HG02973 (cell line): ENCODE results near the gene SYNDIG1.

Source experiments
- ATAC-seq: cut with Tn5 transposase; IDR thresholded peaks from one replicate; pipeline ENCODE4 v1.9.1; 2021; ENCODE audit warnings: moderate library complexity; ENCODE audit not compliant: unreplicated experiment

SYNDIG1 gene

DNA sequence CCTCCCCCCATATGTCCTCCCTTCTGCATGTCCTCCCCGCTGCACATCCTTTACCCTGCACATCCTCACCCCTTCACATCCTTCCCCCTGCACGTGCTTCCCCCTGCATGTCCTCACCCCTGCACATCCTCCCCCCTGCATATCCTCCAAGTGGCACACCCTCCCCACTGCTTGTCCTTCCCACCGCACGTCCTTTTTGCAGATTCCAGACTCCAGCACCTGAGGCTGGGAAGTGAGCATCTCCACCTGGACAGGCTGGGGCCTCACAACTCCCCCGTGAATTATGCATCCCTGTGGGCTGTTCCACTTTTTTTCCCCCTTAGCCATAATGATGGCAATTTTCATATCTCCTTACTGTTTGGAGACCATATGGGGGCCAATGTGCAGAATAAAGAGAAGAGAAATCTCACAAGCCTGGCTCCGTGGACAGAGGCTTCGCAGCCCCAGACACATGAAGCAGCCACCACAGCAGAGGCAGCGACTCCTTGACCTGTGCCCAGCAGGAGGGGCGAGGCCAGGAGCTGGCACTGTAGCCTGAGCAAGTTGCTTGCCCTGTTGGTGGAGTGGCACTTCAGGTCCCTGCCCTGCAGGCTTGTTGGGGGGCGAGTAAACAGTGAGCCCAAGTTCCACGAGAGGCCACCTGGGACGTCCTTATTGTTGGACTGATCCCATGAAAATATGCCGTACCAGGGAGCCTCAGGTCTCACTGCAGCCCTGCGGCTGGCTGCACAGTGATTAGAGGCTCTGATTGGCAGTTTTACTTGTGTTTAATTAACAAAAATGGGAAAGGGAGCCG is 113.1 kb downstream of the SYNDIG1 start:
- ATAC-seq: no peak

GRCh38 chr20:24583169-24583792 is 113.9 kb downstream of the SYNDIG1 start:
- no peak for ATAC-seq

DNA sequence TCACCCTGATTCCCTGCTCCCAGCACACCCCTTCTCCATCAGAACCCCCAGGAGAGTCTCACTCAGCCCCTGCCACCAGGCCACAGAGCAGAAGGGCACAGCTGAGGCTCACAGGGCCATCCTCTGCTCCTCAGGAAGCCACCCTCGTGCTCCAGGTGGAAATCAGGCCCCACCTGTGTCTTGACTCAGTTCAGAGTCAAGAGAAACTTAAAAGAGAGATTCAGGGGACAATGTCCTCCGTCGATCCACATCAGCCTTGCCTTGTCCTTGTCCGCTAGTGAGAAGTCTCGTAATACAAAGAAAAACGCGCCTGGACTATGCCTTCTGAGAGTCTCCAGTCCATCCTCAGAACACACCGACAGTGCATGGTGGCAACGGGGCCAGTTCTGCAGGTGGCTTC is 114.6 kb downstream of the SYNDIG1 start:
- no peak for ATAC-seq

- no peak for ATAC-seq
Observed at GRCh38 chr20:24584538-24585356, 115.3 kb downstream of the SYNDIG1 start.

- ATAC-seq: no peak
Observed at GRCh38 chr20:24585796-24586522, 116.5 kb downstream of the SYNDIG1 start.

- no peak for ATAC-seq
Observed at GRCh38 chr20:24586523-24586840, 117.1 kb downstream of the SYNDIG1 start.

DNA sequence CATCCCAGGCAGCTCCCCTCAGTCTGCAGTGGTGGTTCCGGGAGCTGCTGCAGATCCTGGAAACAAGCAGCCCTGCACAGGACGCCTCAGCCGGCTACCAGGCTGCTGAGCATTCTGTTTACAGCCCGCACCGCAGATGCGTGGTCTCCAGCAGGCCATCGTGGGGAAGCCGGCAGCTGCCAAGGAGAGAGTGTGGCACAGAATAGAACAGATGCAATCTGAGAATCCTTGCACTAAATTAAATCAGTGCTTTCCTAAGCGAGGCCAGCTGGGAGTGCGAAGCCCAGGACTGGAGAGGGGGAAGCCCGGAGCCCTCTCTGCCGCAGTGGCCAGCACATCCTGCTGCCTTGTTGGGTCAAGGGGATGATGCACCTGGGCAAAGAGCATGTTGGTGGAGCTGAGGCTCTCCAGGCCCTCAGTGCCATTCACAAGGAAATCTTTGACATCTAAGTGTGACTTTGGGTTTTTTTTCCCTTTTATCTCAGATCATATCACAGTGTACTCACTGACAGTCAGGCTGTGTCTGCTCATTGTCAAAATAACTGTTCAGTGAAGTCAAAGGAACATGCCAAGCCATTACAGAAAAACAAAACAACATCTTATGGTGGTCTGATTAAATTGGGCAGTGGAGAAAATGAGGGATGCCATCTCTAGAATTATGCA is 118.1 kb downstream of the SYNDIG1 start:
- ATAC-seq: no peak

- no peak for ATAC-seq
Observed at GRCh38 chr20:24588047-24588635, 118.7 kb downstream of the SYNDIG1 start.

DNA sequence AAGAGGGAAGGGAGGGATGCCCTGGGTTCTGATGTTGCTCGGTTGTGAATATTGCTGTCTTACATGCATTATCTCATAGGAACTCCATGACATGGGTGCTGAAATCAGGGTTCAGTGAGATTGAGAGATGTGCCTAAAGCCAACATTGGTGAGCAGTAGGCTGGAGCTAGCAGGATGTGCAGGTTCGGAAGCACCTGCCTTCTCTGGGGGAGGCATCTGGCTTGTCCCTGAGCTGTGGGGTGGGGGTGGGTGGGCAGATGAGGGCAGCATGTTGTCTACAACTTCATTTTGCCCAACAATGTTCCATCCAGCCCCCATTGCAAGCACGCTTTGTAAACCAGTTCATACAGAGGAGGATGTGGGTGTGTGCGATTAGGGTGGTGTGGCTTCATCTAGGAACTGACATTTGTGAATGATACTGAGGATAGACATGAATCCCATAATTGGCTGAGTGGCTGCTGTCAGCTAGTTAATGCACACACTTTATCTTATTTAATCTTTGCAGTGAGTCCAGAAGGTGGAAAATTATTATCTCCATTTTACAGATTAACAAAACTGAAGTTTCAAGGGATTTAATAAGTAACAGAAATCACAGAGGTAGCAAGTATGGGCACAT is 119.4 kb downstream of the SYNDIG1 start:
- no peak for ATAC-seq

GRCh38 chr20:24589381-24589780 is 120.0 kb downstream of the SYNDIG1 start:
- no peak for ATAC-seq

DNA sequence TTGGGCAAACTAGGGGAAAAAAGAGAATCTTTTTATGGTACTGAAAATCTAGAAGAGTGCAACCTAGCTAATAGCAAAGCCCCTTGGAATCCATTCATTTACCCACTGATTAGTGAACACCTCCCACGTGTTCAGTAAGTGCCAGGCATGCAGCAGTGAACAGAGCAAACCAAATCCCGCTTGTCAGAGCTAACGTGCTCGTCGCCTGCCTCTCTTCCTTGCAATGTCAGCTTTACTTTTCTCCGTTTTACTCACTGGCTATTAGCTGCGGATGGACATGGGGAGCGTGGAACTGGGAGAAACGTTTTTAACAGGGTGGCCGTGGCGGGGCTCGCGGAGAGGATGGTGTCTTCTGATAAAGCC is 120.4 kb downstream of the SYNDIG1 start:
- ATAC-seq: no peak

- ATAC-seq: no peak
Observed at GRCh38 chr20:24590178-24590982, 121.0 kb downstream of the SYNDIG1 start.

DNA sequence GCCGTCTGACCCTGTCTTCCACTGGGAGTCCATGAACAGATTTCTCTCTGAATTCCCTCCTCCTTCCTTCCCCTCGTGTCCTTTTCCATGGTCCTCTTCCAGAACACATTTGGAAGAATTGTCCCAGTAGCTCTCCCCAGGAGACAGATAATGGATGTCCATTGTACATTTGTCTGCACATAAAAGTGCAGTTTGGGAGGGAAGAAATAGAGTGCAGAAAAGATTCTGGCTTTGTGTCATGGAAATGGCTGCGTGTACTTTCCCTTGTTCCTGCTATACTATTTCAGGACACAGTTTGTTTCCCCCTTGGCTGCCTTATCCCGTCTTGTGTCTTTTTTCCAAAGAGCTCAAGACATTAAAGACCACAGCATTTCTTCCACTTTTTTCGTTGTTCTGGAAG is 127.6 kb downstream of the SYNDIG1 start:
- ATAC-seq: no peak

- no peak for ATAC-seq
Observed at GRCh38 chr20:24598346-24598745, 128.9 kb downstream of the SYNDIG1 start.

- no peak for ATAC-seq
Observed at GRCh38 chr20:24598996-24599395, 129.6 kb downstream of the SYNDIG1 start.

- no peak for ATAC-seq
Observed at GRCh38 chr20:24600012-24600411, 130.6 kb downstream of the SYNDIG1 start.

- no peak for ATAC-seq
Observed at GRCh38 chr20:24603454-24603853, 134.0 kb downstream of the SYNDIG1 start.

DNA sequence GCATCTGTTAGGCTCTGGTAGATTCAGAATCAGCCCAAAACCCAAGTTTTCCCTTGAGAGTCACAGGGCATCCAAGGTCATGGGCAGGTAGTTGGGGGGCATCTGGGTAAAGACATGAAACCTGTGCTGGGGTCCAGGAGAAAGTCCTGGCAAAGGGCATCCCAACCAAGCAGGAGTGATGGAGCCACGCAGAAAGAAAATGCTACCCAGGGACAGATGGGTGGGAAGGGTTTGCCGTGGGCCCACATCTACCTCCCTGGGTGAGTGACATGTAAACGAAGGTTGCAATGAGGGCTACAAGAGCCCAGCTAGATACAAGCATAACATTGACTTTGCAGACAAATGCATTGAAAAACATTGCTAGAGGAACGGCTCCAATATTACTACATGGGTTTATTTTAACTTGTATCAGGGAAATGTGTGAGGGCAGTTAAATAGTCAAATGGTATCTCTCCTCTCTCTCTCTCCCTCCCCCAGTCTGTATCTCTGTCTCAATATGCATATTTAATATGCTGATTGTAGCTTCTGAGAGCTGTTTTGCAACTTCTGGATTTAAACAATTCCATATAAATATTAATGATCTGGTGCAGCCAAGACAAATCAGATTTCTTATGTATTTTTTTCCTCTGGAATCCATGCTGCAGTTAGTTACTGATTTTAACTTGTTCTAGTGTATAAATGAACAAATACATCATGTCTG is 135.7 kb downstream of the SYNDIG1 start:
- ATAC-seq: no peak
